Upper lobe of left lung (tissue), 4 donors: ENCODE measurements around the gene CD96.

Source experiments
- CTCF ChIP-seq, 6 experiments: fragments of 450-650 bp in 4 of 6; fragments of 200-600 bp in 2 of 6; sonication (generic) in 2 of 6; IDR thresholded peaks; one replicate each; pipeline ENCODE4 v1.5.1; 2016 to 2019; ENCODE audit warnings: antibody characterized with exemption in 6 of 6
- POLR2A ChIP-seq, 4 donors: fragments of 450-650 bp; IDR thresholded peaks; one replicate each; pipeline ENCODE4 v1.5.1; 2016 to 2017; ENCODE audit warnings: antibody characterized with exemption in 4 of 4, mild to moderate bottlenecking in 2 of 4
- POLR2AphosphoS5 ChIP-seq, 2 donors: sonication (generic); formaldehyde crosslinking; IDR thresholded peaks; one replicate each; pipeline ENCODE4 v1.5.1; 2017; ENCODE audit warnings: antibody characterized with exemption in 2 of 2

- TF ChIP-seq CTCF (IDR thresholded peaks at IDR 0.05) (no peak), POLR2A (IDR thresholded peaks at IDR 0.05) (no peak), POLR2AphosphoS5 (IDR thresholded peaks at IDR 0.05) (no peak)
Observed at GRCh38 chr3:111589303-111590142, 47.5 kb downstream of the CD96 start.
